GM20431 (cell line): ENCODE results near the gene TPBGL.

Experiments used
- in situ Hi-C: fragments of 300-500 bp; cut with MseI, MboI; formaldehyde crosslinking; loops from one replicate; pipeline ENCODE4 v1.15.0; 2020; ENCODE audit warnings: low sequenced_read_pairs; ENCODE audit not compliant: unreplicated experiment

TPBGL gene

GRCh38 chr11:75268626-75269366 lies 28.2 kb downstream of the TPBGL start:
- in situ Hi-C loops = no loop called here

GRCh38 chr11:75269367-75269660 lies 28.7 kb downstream of the TPBGL start:
- in situ Hi-C loops = no loop called here

GRCh38 chr11:75269896-75270295 lies 29.3 kb downstream of the TPBGL start:
- in situ Hi-C loops = no loop called here

- in situ Hi-C loops = no loop called here
These were observed 30.4 kb downstream of the TPBGL start for GRCh38 chr11:75270896-75271418.

GRCh38 chr11:75271730-75272129 lies 31.2 kb downstream of the TPBGL start:
- in situ Hi-C loops = no loop called here

- in situ Hi-C loops = no loop called here
These were observed 31.8 kb downstream of the TPBGL start for GRCh38 chr11:75272391-75272790.

GRCh38 chr11:75272821-75273301 lies 32.3 kb downstream of the TPBGL start:
- in situ Hi-C loops = no loop called here

GRCh38 chr11:75273411-75274391 lies 33.1 kb downstream of the TPBGL start:
- in situ Hi-C loops = no loop called here

GRCh38 chr11:75274716-75275115 lies 34.1 kb downstream of the TPBGL start:
- in situ Hi-C loops = loop anchor here (5.0 kb wide), 1 partner anchor 113 kb away; no protein-coding TSS in a partner anchor

- in situ Hi-C loops = loop anchor here (5.0 kb wide), 1 partner anchor 112 kb away; no protein-coding TSS in a partner anchor
These were observed 35.0 kb downstream of the TPBGL start for GRCh38 chr11:75275581-75275980.

GRCh38 chr11:75276186-75276585 lies 35.6 kb downstream of the TPBGL start:
- in situ Hi-C loops = loop anchor here (5.0 kb wide), 1 partner anchor 111 kb away; no protein-coding TSS in a partner anchor

- in situ Hi-C loops = loop anchor here (5.0 kb wide), 1 partner anchor 111 kb away; no protein-coding TSS in a partner anchor
These were observed 36.1 kb downstream of the TPBGL start for GRCh38 chr11:75276686-75277085.

- in situ Hi-C loops = loop anchor here (5.0 kb wide), 1 partner anchor 110 kb away; no protein-coding TSS in a partner anchor
These were observed 36.7 kb downstream of the TPBGL start for GRCh38 chr11:75277211-75277805.

- in situ Hi-C loops = loop anchor here (5.0 kb wide), 1 partner anchor 109 kb away; no protein-coding TSS in a partner anchor
These were observed 37.6 kb downstream of the TPBGL start for GRCh38 chr11:75277991-75278790.

- in situ Hi-C loops = loop anchor here (5.0 kb wide), 1 partner anchor 108 kb away; no protein-coding TSS in a partner anchor
These were observed 38.7 kb downstream of the TPBGL start for GRCh38 chr11:75279273-75279672.

GRCh38 chr11:75280227-75280701 lies 39.7 kb downstream of the TPBGL start:
- in situ Hi-C loops = no loop called here

GRCh38 chr11:75280770-75281468 lies 40.3 kb downstream of the TPBGL start:
- in situ Hi-C loops = no loop called here

- in situ Hi-C loops = no loop called here
These were observed 41.0 kb downstream of the TPBGL start for GRCh38 chr11:75281469-75282095.
